Measurements from ENCODE around the gene COX5B. TPM values are rescaled to one million over a fixed set of nuclear protein-coding genes. Genes with fewer than 3 reads are reported as not detected.

The COX5B gene
- total and polyA plus RNA-seq, 7 donors, result 635 to 1,354 (median 816) TPM

DNA sequence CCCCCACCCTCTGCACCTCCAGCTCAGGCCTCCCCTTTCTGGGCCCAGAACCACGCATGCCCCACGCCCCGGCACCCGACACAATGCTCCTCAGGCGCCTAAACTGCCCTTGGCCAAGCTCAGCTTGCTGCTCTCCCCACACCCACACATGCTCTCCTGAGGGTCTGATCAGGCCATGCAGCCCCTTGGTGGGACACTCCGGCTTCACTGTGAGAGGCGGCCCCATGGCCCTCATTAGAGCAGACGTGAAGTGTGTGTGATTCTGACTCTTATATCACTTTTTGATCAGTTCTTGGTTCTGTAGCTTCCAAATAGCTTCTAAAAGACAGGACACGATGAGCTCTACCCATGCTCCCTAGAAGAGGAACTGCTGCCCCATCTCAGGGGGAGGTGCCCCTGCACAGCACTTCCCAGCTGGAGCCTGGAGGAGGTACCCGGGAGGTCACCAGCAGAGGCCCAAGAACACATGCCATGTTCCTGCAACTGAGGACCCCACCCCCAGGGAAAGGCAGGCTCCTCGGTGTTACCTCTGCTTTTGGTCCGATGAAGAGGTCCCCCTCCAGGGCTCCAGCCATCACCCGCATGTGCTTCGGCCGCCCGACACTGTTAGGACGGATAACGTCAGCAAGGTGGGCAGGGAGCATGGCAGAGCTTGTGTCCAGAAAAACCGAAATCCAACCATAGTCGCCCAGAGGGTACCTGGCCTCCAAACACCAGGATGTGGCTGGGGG lies 14.3 kb downstream of the COX5B start:
- Histone ChIP-seq H3K27ac (no peak overlapping the region), H3K27me3 (ENCODE audit: insufficient read depth in 3 of 3, low read length in 2 of 3) (no peaks in the 10 kb centered on the region), H3K36me3 (ENCODE audit: insufficient read depth in 1 of 2, low read depth in 1 of 2) (peaks cover 10 to 50% of the 10 kb centered on the region in 2 donors), H3K9me3 (no peaks in the 10 kb centered on the region), H3K4me3 (no peak overlapping the region), H3K4me1 (peaks cover 24% of the 10 kb centered on the region)
- TF ChIP-seq, protein P1, sequence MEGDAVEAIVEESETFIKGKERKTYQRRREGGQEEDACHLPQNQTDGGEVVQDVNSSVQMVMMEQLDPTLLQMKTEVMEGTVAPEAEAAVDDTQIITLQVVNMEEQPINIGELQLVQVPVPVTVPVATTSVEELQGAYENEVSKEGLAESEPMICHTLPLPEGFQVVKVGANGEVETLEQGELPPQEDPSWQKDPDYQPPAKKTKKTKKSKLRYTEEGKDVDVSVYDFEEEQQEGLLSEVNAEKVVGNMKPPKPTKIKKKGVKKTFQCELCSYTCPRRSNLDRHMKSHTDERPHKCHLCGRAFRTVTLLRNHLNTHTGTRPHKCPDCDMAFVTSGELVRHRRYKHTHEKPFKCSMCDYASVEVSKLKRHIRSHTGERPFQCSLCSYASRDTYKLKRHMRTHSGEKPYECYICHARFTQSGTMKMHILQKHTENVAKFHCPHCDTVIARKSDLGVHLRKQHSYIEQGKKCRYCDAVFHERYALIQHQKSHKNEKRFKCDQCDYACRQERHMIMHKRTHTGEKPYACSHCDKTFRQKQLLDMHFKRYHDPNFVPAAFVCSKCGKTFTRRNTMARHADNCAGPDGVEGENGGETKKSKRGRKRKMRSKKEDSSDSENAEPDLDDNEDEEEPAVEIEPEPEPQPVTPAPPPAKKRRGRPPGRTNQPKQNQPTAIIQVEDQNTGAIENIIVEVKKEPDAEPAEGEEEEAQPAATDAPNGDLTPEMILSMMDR (IDR thresholded peaks at IDR 0.05), result no peak
- no peak for DNase-seq
- ATAC-seq, result no peak
- WGBS, 3 donors, result 90 to 94% (median 92%) methylated on average over 20 of the region's 20 CpGs
- intact Hi-C loops (cut with DNase I), result loop anchor here in 1 of 2 donors (10.0 kb wide), 1 partner anchor 65 kb away; no protein-coding TSS in a partner anchor

DNA sequence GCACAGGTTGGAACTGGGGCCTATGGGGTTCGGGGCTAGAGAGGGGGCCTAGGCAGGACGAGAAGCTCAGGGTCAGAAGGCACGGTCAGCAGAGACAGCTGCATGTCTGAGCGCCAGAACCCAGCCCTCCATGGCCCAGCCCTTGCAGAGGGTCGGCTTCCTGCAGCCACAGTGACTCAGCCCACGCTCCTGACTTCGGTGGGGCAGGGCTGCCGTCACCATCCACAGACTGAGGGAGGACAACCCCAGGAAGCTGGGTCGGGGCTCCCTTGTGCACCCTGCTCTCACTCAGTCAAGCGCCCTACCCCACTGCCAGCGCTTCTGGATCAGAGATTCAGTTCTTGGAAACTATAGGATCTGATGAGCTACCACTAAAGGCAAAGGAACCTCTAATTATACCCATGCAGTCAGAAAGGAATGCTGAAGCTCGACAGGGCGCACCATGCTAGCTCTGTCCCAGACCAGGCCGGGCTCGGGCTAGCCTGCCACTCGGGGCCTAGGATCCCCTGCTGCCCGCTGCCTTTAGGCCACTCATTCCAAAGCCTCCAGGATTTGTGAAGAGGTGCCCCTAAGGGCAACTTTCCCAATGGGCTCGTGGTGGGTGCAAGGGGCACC lies 15.0 kb downstream of the COX5B start:
- ATAC-seq (no peak), DNase-seq (no peak)
- intact Hi-C loops (cut with DNase I), result loop anchor here in 1 of 2 donors (10.0 kb wide), 1 partner anchor 66 kb away; no protein-coding TSS in a partner anchor
- no peak overlapping the region for H3K27ac ChIP-seq
- 69 to 77% (median 70%) methylated on average over 18 of the region's 18 CpGs for whole genome bisulfite sequencing, 3 donors
- no peaks in the 10 kb centered on the region for H3K27me3 ChIP-seq (ENCODE audit: insufficient read depth in 3 of 3, low read length in 2 of 3)
- TF ChIP-seq, protein P1 (IDR thresholded peaks at IDR 0.05), result no peak
- H3K9me3 ChIP-seq, result no peaks in the 10 kb centered on the region
- H3K36me3 ChIP-seq (ENCODE audit: insufficient read depth in 1 of 2, low read depth in 1 of 2), result peaks cover 10 to 44% of the 10 kb centered on the region in 2 donors
- H3K4me1 ChIP-seq, result peaks cover 24% of the 10 kb centered on the region
- no peak overlapping the region for H3K4me3 ChIP-seq

DNA sequence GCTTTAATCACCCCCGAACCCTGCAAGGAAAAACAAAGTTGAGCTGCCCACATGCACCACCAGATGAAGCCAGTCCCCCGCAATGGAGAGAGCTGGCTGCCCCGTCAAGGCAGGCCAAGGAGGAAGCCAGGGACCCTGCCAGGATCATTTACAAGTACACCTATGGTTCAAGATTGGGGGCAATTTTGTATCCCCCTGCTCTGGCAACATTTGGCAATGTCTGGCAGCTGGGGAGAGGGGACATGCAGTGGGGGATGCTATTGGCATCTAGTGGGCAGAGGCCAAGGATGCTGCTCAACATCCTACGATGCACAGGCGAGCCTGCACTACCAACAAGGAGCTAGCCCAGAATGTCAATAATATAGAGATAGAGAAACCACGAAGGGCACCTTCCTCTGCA lies 16.1 kb downstream of the COX5B start:
- no peak for DNase-seq
- intact Hi-C loops (cut with DNase I), result loop anchor here (1.0 to 10.0 kb wide), 3 partner anchors 16 to 67 kb away; partner anchors contain the start of gene COX5B (in 1 of the 2)
- Histone ChIP-seq H3K4me3 (peak overlapping the region; percentile 84), H3K9me3 (no peaks in the 10 kb centered on the region), H3K27me3 (ENCODE audit: insufficient read depth in 3 of 3, low read length in 2 of 3) (no peaks in the 10 kb centered on the region), H3K4me1 (peaks cover 24% of the 10 kb centered on the region), H3K36me3 (ENCODE audit: insufficient read depth in 1 of 2, low read depth in 1 of 2) (peaks cover 10 to 34% of the 10 kb centered on the region in 2 donors), H3K27ac (peak overlapping the region; percentile 98)
- no peak for ATAC-seq
- TF ChIP-seq, protein P1 (IDR thresholded peaks at IDR 0.05), result no peak
- WGBS, 3 donors, result 71 to 84% (median 77%) methylated on average over 6 of the region's 6 CpGs

DNA sequence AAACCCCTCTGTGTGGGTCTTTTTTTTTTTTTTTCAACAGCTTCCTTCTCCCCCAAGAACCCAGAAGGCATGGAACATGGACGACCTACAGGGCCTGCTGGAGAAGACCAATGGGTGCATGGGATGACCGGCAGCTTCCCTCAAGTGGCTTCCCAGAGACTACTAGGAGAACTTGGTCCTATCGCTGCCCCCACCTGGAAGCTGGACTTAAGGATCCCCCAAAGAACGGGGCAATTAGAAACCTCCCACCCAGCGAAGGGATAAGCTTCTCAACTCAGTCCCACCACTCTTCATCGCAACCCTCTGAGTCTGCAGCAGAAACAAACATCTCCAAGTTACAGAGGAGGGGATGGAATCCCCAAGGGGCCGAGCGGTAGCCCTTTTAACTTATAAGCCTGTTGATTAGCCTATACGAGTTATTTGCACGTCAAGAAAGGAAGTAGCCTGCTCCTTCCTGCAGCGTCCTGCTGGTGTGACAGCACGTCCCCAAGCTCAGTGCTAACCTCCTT lies 16.6 kb downstream of the COX5B start:
- no peak for ATAC-seq
- Histone ChIP-seq H3K27ac (peak overlapping the region; percentile 98), H3K4me3 (peak overlapping the region; percentile 84), H3K36me3 (ENCODE audit: insufficient read depth in 1 of 2, low read depth in 1 of 2) (peaks cover 10 to 29% of the 10 kb centered on the region in 2 donors), H3K9me3 (no peaks in the 10 kb centered on the region), H3K4me1 (peaks cover 24% of the 10 kb centered on the region), H3K27me3 (ENCODE audit: insufficient read depth in 3 of 3, low read length in 2 of 3) (no peaks in the 10 kb centered on the region)
- DNase-seq, result no peak
- TF ChIP-seq, protein P1 (IDR thresholded peaks at IDR 0.05), result no peak
- WGBS, 3 donors, result 30 to 35% (median 33%) methylated on average over 12 of the region's 12 CpGs
- intact Hi-C loops (cut with DNase I), result loop anchor here (1.0 to 10.0 kb wide), 3 partner anchors 16 to 68 kb away; partner anchors contain the start of gene COX5B (in 1 of the 2)
